COLO668 (cell line): ENCODE data around the gene ARHGAP6.
"Not testable (repeated sequence)": the region's sequence is repeated elsewhere in the genome, so short reads cannot be mapped to it uniquely, and the experiment has no call there.

ENCODE experiments used
- DNase-seq: peaks from one replicate; lab custom pipeline; 2025; ENCODE audit not compliant: unreplicated experiment; lab: John Stamatoyannopoulos, UW

Gene ARHGAP6

DNA sequence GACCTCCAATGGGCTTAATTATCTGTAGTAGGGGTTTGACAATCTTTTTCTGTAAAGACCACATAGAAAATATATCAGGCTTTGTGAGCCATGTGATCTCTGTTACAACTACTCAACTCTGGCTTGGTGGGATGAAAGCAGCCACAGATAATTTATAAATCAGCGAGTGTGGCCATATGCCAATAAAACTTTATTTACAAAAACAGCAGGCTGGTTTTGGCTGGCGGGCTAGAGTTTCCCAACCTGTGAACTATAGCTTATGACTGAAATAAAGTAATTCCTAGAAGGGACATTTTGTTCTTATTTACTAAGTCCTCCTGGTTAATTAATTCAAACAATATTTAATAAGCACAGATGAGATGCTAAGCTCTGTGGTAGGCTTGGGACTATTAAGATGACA is 408.4 kb downstream of the ARHGAP6 start:
- DNase-seq, result no peak

GRCh38 chrX:11254417-11255109 is 411.2 kb downstream of the ARHGAP6 start:
- DNase-seq, result no peak

GRCh38 chrX:11244636-11245035 is 421.1 kb downstream of the ARHGAP6 start:
- DNase-seq, result no peak

- no peak for DNase-seq
Measured at GRCh38 chrX:11242704-11243103, 423.0 kb downstream of the ARHGAP6 start.

GRCh38 chrX:11241720-11242119 is 424.0 kb downstream of the ARHGAP6 start:
- no peak for DNase-seq

DNA sequence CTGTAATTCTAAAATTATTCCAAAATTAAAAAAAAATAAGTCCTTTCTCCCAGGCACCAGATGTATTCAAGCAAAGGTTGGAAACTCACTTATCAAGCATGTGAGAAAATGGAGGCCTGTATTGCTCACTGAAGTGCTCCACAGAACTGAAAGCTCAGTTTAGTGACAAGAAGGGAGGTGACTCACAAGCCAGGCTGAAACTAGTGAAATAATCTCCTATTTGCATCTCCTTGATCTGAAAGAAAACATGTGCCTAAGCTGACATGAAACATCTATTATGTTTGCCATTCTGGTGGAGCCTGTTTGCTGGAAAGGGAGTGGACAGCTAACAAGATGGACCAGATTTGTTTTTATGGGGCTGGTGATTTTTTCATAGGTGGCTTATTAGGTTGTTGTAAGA is 426.5 kb downstream of the ARHGAP6 start:
- no peak for DNase-seq

DNA sequence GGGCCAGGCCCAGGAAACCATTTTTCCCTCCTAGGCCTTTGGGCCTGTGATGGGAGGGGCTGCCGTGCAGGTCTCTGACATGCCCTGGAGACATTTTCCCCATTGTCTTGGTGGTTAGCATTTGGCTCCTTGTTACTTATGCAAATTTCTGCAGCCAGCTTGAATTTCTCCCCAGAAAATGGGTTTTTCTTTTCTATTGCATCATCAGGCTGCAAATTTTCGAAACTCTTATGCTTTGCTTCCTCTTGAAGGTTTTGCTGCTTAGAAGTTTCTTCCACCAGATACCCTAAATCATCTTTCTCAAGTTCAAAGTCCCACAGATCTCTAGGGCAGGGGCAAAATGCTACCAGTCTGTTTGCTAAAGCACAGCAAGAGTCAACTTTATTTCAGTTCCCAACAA is 430.3 kb downstream of the ARHGAP6 start:
- DNase-seq, result not testable (repeated sequence)

DNA sequence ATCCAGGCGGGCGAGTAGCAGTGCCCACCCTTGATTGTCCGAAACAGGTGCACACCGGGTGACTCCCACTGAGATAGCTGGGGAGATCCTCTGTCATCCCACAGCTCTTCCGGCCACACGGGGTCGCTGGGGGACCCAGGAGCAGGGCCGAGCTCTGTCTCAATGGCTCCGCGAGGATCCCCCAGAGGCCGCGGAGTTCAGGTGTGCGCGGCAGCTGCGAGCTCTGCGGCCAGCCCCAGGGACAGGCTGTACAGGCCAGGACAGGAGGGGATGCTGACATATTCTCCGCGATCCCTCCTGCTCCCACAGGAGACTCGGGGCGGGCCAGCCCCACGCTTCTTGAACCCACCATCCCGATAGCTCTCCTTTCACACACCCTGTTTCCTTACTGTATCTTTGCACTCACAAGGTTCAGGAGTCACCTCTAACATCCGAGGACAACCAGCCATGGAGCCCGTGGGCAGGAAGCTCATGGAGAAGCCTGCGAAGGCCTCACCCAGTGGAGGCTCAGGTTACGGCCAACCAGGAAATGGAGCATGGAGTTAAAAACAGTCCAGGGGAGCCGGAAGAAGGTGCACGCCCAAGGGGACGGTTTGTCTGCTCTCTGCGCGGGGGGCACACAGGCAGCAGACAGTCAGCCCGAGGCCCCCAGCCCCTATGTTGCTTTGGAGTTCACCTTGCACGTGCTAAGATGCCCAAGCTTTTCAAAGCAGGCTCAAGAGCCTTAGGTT is 450.4 kb downstream of the ARHGAP6 start:
- DNase-seq, result no peak

GRCh38 chrX:11214346-11215190 is 451.2 kb downstream of the ARHGAP6 start:
- no peak for DNase-seq

DNA sequence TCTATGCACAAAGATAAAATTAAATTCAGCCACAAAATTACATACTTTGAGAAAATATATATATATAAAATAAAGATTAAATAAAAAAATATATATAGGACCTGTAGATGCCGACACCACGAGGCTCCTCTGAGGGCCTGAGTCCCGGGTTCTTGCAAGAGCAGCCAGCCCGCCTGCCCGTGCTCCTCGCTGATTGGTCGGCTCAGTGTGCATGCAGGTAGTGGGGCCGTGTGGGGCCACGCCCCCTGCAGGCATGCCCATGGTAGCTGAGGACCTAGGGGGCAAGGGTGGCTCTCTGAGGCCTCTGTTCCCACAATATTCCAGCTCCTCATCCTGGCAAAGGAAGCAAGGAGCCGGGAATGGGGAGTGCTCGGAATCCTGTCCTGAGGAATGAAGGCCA is 453.0 kb downstream of the ARHGAP6 start:
- no peak for DNase-seq

DNA sequence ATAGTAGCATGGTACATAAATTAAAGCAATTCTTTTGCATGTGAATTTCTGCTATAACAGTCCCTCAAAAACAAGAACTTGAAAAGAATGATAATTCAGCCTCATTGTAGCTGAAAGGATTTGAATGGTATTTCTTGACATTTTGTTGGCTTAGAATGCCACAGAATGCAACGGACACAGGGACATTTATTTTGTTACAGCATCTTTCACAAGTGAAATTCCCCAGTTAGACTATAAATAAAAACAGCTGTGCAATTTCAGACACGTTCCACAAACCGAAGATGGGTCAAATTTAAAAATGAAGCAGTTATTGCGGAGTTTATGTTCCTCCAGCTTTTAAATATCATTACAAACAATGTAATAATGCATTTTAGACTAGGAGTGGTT is 455.3 kb downstream of the ARHGAP6 start:
- DNase-seq, result no peak

GRCh38 chrX:11209798-11210414 is 455.8 kb downstream of the ARHGAP6 start:
- no peak for DNase-seq

DNA sequence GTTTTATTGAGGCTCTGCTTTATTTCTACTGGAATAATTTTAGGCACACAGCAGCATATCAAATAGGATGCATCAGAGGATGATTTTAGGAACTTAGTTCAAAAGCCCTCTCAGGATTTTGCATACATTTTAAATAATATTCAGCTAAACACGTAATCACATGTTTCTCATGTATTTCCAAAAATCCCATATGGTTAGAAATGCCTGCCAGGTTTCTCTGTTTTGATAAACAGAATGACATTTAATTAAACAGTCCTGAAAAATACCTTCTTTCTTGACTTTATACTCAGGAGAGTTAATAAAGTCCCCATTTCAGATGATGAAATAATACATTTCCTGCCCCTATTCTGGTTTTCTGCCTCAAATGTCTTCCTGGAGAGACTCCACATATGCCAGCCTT is 459.0 kb downstream of the ARHGAP6 start:
- DNase-seq, result no peak

GRCh38 chrX:11205796-11206195 is 459.9 kb downstream of the ARHGAP6 start:
- DNase-seq, result no peak

DNA sequence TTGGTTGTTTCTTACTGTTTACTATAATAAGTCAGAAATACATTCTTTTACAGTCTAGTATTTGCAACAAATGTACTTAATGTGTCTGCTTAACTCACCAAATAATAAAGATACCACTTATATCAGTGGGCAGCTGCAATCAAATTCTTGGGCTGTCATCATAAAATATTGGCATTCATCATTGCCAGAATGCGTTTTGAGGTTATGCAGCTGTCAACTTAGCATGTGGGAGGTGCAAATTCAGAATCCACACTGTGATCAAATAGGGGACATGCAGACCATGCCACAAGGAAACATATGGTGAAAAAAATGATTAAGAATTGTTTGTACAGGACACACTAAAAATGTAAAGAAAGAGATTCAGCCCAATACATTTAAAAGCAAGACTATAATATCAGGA is 468.0 kb downstream of the ARHGAP6 start:
- DNase-seq, result no peak

DNA sequence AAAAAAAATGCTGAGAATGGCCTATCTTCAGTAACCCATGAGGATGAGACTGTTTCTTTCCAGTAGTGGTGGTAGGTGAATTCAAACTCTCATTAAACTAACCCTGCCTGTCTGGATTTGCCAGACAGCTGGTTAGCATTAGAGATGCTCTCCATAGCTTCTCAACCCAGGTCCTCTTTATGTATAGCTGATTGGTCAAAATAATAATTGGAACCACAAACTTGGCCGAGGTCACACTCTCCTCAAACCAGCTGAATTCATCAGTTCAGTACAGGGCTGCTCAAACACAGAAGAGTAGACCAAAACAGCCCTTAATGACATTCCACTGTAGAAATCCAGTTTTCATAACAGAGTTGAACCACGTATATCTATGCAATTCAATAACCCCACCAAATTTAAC is 469.2 kb downstream of the ARHGAP6 start:
- DNase-seq, result no peak

- no peak for DNase-seq
Measured at GRCh38 chrX:11193035-11193469, 472.7 kb downstream of the ARHGAP6 start.

DNA sequence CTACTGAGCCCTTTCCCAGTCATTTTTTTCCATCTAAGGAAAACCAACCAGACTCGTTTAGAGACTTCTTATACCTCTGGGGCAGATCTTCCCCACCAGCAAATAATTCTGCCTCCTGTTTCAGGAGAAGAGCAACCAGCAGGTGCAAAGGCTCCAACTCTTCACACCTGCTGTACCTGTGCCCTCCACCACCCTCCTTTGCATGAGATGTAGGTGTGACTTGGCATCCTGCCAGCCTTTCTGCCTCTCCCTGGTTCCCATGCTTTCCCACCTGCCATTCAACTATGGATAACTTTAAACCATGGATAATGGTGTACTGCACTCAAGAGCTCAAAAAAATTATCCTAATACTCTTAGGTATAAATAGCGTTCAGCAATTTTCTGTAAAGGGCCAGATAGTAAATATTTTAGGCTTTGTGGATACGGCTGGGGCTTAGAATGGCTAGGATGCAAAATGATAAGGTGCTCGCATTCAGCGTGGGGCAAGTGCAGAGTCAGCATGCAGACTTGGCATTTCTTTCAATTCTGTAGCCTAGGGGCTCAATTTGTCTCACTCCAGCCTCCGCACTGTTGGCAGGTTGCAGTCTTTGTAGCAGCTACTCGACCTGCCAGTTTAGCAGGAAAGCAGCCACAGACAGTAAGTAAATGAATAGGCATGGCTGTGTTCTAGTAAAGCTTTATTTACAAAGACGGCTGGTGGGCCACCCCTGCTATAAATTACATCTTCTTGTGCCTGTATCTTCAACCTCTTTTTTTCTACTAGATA is 474.8 kb downstream of the ARHGAP6 start:
- DNase-seq, result peak; percentile 93

DNA sequence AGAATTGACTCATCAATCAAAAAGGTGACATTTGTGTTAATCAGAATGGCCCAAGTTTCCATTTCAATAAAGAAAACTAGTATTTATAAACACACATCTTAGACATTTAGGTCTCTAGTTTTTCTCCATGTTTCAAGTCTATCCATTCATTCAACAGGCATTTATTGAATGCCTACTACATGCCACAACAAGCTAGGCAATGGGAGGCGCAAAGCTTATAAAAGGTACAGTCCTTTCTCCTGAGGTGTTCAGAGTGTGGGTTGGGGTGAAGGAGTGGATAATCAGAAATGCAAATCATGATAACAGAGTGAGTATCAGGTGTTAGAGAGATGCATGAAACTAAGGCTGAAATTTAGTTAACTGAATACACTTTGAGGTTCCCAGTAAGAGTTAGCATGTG is 476.6 kb downstream of the ARHGAP6 start:
- no peak for DNase-seq

DNA sequence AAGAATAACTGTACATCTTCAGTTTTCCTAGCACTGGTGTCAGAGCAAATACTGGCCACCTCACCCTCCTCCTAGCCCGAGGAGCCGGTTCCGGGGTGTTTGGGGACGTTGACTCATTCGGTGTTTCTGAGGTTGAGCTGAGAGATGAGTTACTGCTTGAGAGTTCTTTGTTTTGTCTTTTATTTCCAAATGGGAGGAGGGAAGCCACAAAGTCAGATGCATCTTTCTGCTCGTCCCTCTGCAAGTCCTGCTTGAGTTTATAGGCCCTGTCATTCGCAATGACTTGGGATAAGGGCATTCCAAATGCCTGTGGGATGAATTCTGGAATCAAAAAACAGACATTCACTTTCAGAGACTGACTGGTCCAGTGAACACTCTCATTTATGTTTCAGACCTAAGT is 477.1 kb downstream of the ARHGAP6 start:
- DNase-seq, result no peak

DNA sequence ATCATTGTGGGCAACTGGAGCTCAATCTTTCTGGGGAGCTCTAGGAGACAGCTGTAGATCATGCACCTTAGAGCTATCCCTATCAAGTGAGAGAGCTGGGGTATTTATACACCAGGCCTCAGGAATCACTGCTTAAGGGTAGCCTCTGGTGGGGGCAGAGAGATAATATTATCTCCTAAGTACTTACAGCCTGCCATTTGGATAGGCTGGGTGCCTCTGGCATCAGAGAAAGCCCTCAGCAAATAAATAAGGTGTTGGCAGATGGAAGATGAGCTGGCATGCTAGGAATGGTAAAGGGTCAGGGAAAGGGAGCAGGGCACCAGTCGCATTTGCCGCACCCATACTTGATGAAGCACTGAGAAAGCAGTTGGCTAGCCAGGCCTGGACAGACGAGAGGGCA is 478.7 kb downstream of the ARHGAP6 start:
- no peak for DNase-seq
